HEK293 (cell line): ENCODE data around the gene OTOF.

Experiments
- SP2 ChIP-seq: fragments of 450-650 bp; formaldehyde crosslinking; IDR thresholded peaks from 2 replicates; pipeline ENCODE4 v1.5.1; 2016; ENCODE audit warnings: missing biosample characterization, missing genetic modification characterization
- ZNF138 ChIP-seq: fragments of 450-650 bp; formaldehyde crosslinking; IDR thresholded peaks from 2 replicates; pipeline ENCODE4 v1.5.1; 2016; ENCODE audit warnings: missing biosample characterization, missing genetic modification characterization, borderline replicate concordance
- ZNF423 ChIP-seq: fragments of 450-650 bp; formaldehyde crosslinking; IDR thresholded peaks from 2 replicates; pipeline ENCODE4 v1.5.1; 2016; ENCODE audit warnings: missing biosample characterization, missing genetic modification characterization

GRCh38 chr2:26494891-26495290 lies 17.0 kb upstream of the OTOF start:
- no peak for TF ChIP-seq ZNF138 (tag by site-specific recombination)
- no peak for TF ChIP-seq ZNF423 (tag by site-specific recombination)
- TF ChIP-seq SP2 = no peak
